K562 (cell line): Measurements from ENCODE around the gene CCDC141. TPM values are rescaled to one million over a fixed set of nuclear protein-coding genes. Genes with fewer than 3 reads are reported as not detected.

Source experiments
- CC2D1A ChIP-seq: fragments of 450-650 bp; IDR thresholded peaks from 2 replicates; pipeline ENCODE4 v1.6.1; 2017; ENCODE audit warnings: mild to moderate bottlenecking
- KLF10 ChIP-seq: fragments of 250-450 bp; sonication (Bioruptor Pico); IDR thresholded peaks from 2 replicates; pipeline ENCODE4 v1.6.1; 2021; ENCODE audit warnings: matching md5 sums
- KLF6 ChIP-seq: fragments of 250-450 bp; sonication (Bioruptor Pico); IDR thresholded peaks from 2 replicates; pipeline ENCODE4 v1.4.0; 2020; ENCODE audit warnings: mild to moderate bottlenecking, moderate library complexity, borderline replicate concordance
- POU5F1 ChIP-seq: fragments of 150-350 bp; IDR thresholded peaks from 2 replicates; pipeline ENCODE4 v1.6.1; 2014; ENCODE audit warnings: borderline replicate concordance, low read length, low read depth, mild to moderate bottlenecking; ENCODE audit not compliant: partially characterized antibody
- polyA plus RNA-seq, 8 experiments: library from polyadenylated mRNA; depleted of rRNA in 4 of 8; stranded (reverse) in 5 of 8; unstranded in 3 of 8; fragments of >200 nt; fragmentation: Nextera tagmentation in 2 of 8; fragmentation: Illumina TruSeq in 1 of 8; extraction: Ambion mirVana in 2 of 8; extraction: Trizol in 1 of 8; gene quantifications; 2 replicates each; pipeline versions ENCODE4 v1.2.1 to v1.2.3, GENCODE V29; 2011 to 2014; ENCODE audit warnings: inconsistent platforms in 1 of 8, missing spikeins in 1 of 8
- total RNA-seq, 7 experiments: library from RNA; depleted of rRNA in 6 of 7; stranded (reverse); fragments of >200 nt in 6 of 7; fragmentation: Illumina TruSeq in 2 of 7; extraction: Trizol in 2 of 7; gene quantifications; 2 replicates each; pipeline versions ENCODE4 v1.2.1 to v1.2.3, GENCODE V29; 2011 to 2021; ENCODE audit warnings: low replicate concordance in 1 of 7
- TF ChIP-seq, protein P1 (sequence below), 2 experiments: fragments of 450-650 bp; formaldehyde crosslinking in 1 of 2; IDR thresholded peaks; 2 replicates each; pipeline versions ENCODE4 v1.4.0 to v1.6.1; 2014 to 2020; ENCODE audit warnings: mild to moderate bottlenecking in 2 of 2, borderline replicate concordance in 1 of 2, low read depth in 1 of 2

CCDC141 gene
- total and polyA plus RNA-seq, 9 of the 15 experiments (the other 6 are each of a cell fraction or from before 2014, with no cell fraction given): 0.09 TPM; not detected in 8

GRCh38 chr2:178846458-178846802 lies 203.5 kb downstream of the CCDC141 start (continued):
- TF ChIP-seq, protein P1, sequence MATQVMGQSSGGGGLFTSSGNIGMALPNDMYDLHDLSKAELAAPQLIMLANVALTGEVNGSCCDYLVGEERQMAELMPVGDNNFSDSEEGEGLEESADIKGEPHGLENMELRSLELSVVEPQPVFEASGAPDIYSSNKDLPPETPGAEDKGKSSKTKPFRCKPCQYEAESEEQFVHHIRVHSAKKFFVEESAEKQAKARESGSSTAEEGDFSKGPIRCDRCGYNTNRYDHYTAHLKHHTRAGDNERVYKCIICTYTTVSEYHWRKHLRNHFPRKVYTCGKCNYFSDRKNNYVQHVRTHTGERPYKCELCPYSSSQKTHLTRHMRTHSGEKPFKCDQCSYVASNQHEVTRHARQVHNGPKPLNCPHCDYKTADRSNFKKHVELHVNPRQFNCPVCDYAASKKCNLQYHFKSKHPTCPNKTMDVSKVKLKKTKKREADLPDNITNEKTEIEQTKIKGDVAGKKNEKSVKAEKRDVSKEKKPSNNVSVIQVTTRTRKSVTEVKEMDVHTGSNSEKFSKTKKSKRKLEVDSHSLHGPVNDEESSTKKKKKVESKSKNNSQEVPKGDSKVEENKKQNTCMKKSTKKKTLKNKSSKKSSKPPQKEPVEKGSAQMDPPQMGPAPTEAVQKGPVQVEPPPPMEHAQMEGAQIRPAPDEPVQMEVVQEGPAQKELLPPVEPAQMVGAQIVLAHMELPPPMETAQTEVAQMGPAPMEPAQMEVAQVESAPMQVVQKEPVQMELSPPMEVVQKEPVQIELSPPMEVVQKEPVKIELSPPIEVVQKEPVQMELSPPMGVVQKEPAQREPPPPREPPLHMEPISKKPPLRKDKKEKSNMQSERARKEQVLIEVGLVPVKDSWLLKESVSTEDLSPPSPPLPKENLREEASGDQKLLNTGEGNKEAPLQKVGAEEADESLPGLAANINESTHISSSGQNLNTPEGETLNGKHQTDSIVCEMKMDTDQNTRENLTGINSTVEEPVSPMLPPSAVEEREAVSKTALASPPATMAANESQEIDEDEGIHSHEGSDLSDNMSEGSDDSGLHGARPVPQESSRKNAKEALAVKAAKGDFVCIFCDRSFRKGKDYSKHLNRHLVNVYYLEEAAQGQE (IDR thresholded peaks at IDR 0.05; ENCODE audit: borderline replicate concordance): no peak
- TF ChIP-seq, protein P1 (CRISPR knock-in tag; IDR thresholded peaks at IDR 0.05; ENCODE audit: low read depth): no peak
- TF ChIP-seq CC2D1A (no peak), KLF6 (CRISPR knock-in tag) (no peak), POU5F1 (no peak), KLF10 (CRISPR knock-in tag) (no peak)
- TF ChIP-seq, all 486 proteins: peak for 0
